ENCODE measurements around the gene KIDINS220.

The KIDINS220 gene

GRCh38 chr2:8877894-8878293, 40.5 kb upstream of the KIDINS220 start:
- no peak for DNase-seq (ENCODE audit: low spot score)
- TF ChIP-seq CTCF (IDR thresholded peaks at IDR 0.05; ENCODE audit: extremely low read depth, insufficient read depth, missing control alignments), result no peak
- in situ Hi-C loops (cut with MboI; ENCODE audit: low pct_unique_long_range_greater_than_20kb, low sequenced_read_pairs, unreplicated experiment), result no loop called here

DNA sequence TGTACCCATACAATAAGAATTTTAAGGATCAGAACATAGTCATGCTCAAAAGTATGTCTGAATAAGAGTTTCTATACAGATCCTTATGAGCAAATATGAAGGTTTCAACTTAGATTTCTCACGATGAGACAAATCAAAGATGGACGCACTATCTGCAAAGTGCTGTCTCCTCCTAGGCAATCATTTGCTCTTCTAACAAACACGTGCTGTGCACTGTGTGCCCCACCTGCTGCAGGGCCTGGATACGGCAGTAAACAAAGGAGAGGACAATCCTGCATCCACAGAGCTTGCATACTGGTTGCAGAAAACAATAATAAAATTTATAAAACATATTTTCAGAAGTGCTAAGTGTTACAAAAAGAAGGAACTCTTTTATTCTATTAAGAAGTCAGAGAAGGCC, 39.9 kb upstream of the KIDINS220 start:
- TF ChIP-seq CTCF (IDR thresholded peaks at IDR 0.05; ENCODE audit: extremely low read depth, insufficient read depth, missing control alignments), result no peak
- in situ Hi-C loops (cut with MboI; ENCODE audit: low pct_unique_long_range_greater_than_20kb, low sequenced_read_pairs, unreplicated experiment), result no loop called here
- DNase-seq (ENCODE audit: low spot score), result no peak

- in situ Hi-C loops (cut with MboI; ENCODE audit: low pct_unique_long_range_greater_than_20kb, low sequenced_read_pairs, unreplicated experiment), result no loop called here
- DNase-seq (ENCODE audit: low spot score), result no peak
- TF ChIP-seq CTCF (IDR thresholded peaks at IDR 0.05; ENCODE audit: extremely low read depth, insufficient read depth, missing control alignments), result no peak
Observed at GRCh38 chr2:8876628-8877027, 39.2 kb upstream of the KIDINS220 start.

DNA sequence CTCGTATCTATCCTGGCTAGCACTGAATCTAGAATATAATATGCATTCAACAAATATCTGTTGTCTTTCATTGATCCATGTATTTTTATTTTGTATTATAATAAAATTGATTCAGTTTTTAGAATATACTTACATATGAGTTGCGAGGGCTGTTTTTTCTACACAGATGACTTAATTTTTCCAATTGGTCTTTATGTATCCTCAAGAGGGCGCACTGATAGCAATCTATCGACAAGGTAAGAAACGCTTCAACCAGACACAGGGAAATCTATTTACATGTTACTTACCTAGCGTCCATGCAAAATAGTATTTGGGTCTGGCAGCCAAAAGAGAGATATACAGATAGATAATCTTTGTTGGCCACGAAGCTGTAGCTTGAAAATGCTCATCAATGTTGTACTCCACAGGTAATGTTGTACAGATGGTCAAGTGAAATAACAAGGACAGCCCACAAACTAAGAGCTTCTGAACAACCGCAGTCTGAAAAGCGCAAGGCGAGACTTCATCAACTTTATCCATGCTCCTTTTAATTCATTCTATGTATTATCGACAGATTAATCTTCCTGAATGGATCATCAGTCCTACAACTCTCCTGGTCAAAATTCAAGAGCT, 35.5 kb upstream of the KIDINS220 start:
- in situ Hi-C loops (cut with MboI; ENCODE audit: low pct_unique_long_range_greater_than_20kb, low sequenced_read_pairs, unreplicated experiment), result loop anchor here (25.0 kb wide), 1 partner anchor 264 kb away; no protein-coding TSS in a partner anchor
- peak; percentile 63 for TF ChIP-seq CTCF (IDR thresholded peaks at IDR 0.05; ENCODE audit: extremely low read depth, insufficient read depth, missing control alignments)
- DNase-seq (ENCODE audit: low spot score), result peak; percentile 52

- in situ Hi-C loops (cut with MboI; ENCODE audit: low pct_unique_long_range_greater_than_20kb, low sequenced_read_pairs, unreplicated experiment), result loop anchor here (25.0 kb wide), 1 partner anchor 267 kb away; no protein-coding TSS in a partner anchor
- DNase-seq (ENCODE audit: low spot score), result no peak
- no peak for TF ChIP-seq CTCF (IDR thresholded peaks at IDR 0.05; ENCODE audit: extremely low read depth, insufficient read depth, missing control alignments)
Observed at GRCh38 chr2:8870441-8870840, 33.0 kb upstream of the KIDINS220 start.

- DNase-seq (ENCODE audit: low spot score), result no peak
- TF ChIP-seq CTCF (IDR thresholded peaks at IDR 0.05; ENCODE audit: extremely low read depth, insufficient read depth, missing control alignments), result no peak
- in situ Hi-C loops (cut with MboI; ENCODE audit: low pct_unique_long_range_greater_than_20kb, low sequenced_read_pairs, unreplicated experiment), result loop anchor here (25.0 kb wide), 1 partner anchor 270 kb away; no protein-coding TSS in a partner anchor
Observed at GRCh38 chr2:8867363-8867762, 29.9 kb upstream of the KIDINS220 start.
